Tibial nerve (tissue), 4 donors: ENCODE data around the gene COL1A1. TPM values are rescaled to one million over a fixed set of nuclear protein-coding genes. Genes with fewer than 3 reads are reported as not detected.

Experiments
- DNase-seq, 2 donors: peaks; one replicate each; pipeline ENCODE4 v3.0.0-alpha.2; 2019; ENCODE audit warnings: low spot score in 2 of 2
- H3K27ac ChIP-seq, 4 donors: fragments of 200-600 bp; sonication (generic) in 3 of 4; one replicate each; pipeline ENCODE4 v1.5.1; 2017 to 2019; ENCODE audit warnings: mild to moderate bottlenecking in 1 of 4
- H3K27me3 ChIP-seq, 2 donors: fragments of 200-600 bp; sonication (generic) in 1 of 2; one replicate each; pipeline versions ENCODE4 v1.5.1 to v1.6.0; 2017 to 2019
- H3K36me3 ChIP-seq, 3 donors: fragments of 200-600 bp; sonication (generic); one replicate each; pipeline ENCODE4 v1.5.1; 2018 to 2019
- H3K4me1 ChIP-seq, 4 donors: fragments of 200-600 bp; sonication (generic) in 3 of 4; one replicate each; pipeline ENCODE4 v1.5.1; 2017 to 2019
- H3K4me3 ChIP-seq, 4 donors: fragments of 200-600 bp; sonication (generic) in 3 of 4; one replicate each; pipeline ENCODE4 v1.5.1; 2017 to 2019; ENCODE audit warnings: mild to moderate bottlenecking in 1 of 4, moderate library complexity in 1 of 4
- H3K9me3 ChIP-seq, 4 donors: fragments of 200-600 bp; sonication (generic) in 3 of 4; one replicate each; pipeline ENCODE4 v1.5.1; 2017 to 2019
- EP300 ChIP-seq, 2 donors: sonication (generic); formaldehyde crosslinking; IDR thresholded peaks; one replicate each; pipeline ENCODE4 v1.6.1; 2017; ENCODE audit warnings: antibody characterized with exemption in 2 of 2, mild to moderate bottlenecking in 1 of 2
- POLR2A ChIP-seq, 2 donors: fragments of 450-650 bp; IDR thresholded peaks; one replicate each; pipeline ENCODE4 v1.6.1; 2017; ENCODE audit warnings: antibody characterized with exemption in 2 of 2, mild to moderate bottlenecking in 2 of 2, moderate library complexity in 2 of 2
- WGBS, 2 donors: methylation state at CpG; one replicate each; pipeline ENCODE4 v1.1.5; 2018; 5-methylcytosine and 5-hydroxymethylcytosine counted together
- total RNA-seq, 4 donors: library from RNA; depleted of rRNA; stranded (reverse); fragments of >200 nt; gene quantifications; one replicate each; pipeline ENCODE4 v1.1.0, GENCODE V29; 2016
- TF ChIP-seq, protein P1 (sequence below), 5 experiments: fragments of 200-600 bp in 3 of 5; fragments of 450-650 bp in 2 of 5; sonication (generic) in 3 of 5; IDR thresholded peaks; one replicate each; pipeline ENCODE4 v1.5.1; 2016 to 2019; ENCODE audit warnings: antibody characterized with exemption in 5 of 5, mild to moderate bottlenecking in 3 of 5, moderate library complexity in 2 of 5

COL1A1 gene
- total RNA-seq, 4 donors from 2014 or later, result 31.5 to 185 (median 73.0) TPM

DNA sequence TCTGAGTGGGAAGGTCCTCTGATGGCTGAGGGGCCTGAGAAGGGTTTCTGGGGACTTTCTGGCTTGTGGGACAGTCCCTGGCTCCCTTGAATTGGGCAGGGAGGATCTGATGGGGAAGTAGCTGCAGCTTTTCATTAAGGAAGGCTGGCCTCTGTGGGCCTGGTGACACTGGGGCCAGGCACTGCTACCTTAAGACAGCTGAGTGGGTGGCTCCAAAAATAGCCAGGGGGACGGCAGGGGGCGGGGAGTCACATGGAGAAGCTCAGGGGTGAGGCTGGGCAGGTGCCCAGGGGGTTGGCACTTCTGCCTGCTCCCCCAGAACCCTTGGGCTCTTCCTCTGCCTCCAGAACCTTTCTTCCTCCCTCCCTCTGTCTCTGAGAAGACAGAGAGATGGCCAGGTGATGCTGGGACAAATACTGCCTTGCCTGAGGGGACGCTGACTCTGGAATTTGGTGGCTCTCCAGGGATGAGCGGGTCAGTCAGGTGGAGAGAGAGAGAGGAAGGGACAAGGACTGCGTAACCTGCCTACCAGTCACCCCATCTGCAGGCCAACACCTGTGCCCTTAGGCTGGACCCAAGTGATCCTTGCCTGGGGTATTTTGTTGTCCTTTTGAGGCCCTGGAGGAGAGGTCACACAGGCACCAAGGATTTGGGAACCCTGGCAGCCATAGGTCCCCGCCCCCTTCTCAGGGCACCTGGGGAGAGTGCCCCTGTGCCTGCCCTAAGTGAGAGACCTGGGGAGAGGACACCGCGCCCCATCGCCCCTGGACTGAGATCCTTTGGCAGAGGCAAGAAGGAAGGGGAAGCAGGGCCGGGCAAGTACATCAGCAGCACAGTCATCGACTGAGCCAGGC lies 37.4 kb downstream of the COL1A1 start:
- no peak for TF ChIP-seq POLR2A (IDR thresholded peaks at IDR 0.05)
- TF ChIP-seq, protein P1, sequence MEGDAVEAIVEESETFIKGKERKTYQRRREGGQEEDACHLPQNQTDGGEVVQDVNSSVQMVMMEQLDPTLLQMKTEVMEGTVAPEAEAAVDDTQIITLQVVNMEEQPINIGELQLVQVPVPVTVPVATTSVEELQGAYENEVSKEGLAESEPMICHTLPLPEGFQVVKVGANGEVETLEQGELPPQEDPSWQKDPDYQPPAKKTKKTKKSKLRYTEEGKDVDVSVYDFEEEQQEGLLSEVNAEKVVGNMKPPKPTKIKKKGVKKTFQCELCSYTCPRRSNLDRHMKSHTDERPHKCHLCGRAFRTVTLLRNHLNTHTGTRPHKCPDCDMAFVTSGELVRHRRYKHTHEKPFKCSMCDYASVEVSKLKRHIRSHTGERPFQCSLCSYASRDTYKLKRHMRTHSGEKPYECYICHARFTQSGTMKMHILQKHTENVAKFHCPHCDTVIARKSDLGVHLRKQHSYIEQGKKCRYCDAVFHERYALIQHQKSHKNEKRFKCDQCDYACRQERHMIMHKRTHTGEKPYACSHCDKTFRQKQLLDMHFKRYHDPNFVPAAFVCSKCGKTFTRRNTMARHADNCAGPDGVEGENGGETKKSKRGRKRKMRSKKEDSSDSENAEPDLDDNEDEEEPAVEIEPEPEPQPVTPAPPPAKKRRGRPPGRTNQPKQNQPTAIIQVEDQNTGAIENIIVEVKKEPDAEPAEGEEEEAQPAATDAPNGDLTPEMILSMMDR (IDR thresholded peaks at IDR 0.05), result no peak
- no peak for TF ChIP-seq EP300 (IDR thresholded peaks at IDR 0.05)
- Histone ChIP-seq H3K27ac (no peak overlapping the region), H3K4me3 (no peak overlapping the region), H3K9me3 (no peaks in the 10 kb centered on the region), H3K4me1 (peaks cover 0 to 28% (median 6%) of the 10 kb centered on the region in 4 donors), H3K36me3 (no peaks in the 10 kb centered on the region), H3K27me3 (no peaks in the 10 kb centered on the region)
- 76% methylated on average over 11 of the region's 11 CpGs for WGBS, 2 donors
- no peak for DNase-seq

DNA sequence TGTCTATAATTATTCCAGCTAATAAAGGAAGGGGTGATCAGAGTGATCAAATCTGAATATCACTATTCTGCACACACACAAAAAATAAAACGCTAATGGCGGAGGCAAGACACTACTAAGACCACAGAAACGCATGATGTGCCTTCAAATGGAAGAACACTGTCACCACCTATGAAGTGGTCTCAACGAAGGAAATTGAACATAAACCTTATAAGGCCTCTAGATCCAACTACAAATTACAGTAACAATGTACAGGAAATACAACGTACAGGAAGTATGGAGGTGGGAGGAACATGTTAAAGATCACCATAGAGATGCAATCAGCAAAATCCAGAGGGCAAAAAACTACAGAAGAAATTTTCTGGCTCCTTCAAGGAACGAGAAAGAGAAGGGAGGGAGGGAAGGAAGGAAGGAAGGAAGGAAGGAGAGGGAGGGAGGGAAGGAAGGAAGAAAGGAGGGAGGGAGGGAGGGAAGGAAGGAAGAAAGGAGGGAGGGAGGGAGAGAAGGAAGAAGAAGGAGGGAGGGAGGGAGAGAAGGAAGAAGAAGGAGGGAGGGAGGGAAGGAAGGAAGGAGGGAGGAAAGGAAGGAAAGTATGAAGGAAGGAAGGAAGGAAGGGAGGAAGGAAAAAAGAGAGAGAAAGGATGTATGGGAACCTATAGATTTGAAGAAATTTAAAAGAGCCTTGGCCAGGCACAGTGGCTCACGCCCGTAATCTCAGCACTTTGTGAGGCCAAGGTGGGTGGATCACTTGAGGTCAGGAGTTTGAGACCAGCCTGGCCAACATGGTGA lies 38.8 kb downstream of the COL1A1 start:
- DNase-seq, result no peak
- WGBS, 2 donors, result 67 to 72% methylated on average over 8 of the region's 8 CpGs
- Histone ChIP-seq H3K36me3 (no peaks in the 10 kb centered on the region), H3K4me1 (peaks cover 0 to 25% (median 6%) of the 10 kb centered on the region in 4 donors), H3K27me3 (no peaks in the 10 kb centered on the region), H3K9me3 (no peaks in the 10 kb centered on the region), H3K4me3 (no peak overlapping the region), H3K27ac (no peak overlapping the region)
- TF ChIP-seq, protein P1 (IDR thresholded peaks at IDR 0.05), result no peak
- no peak for TF ChIP-seq POLR2A (IDR thresholded peaks at IDR 0.05)
- no peak for TF ChIP-seq EP300 (IDR thresholded peaks at IDR 0.05)

DNA sequence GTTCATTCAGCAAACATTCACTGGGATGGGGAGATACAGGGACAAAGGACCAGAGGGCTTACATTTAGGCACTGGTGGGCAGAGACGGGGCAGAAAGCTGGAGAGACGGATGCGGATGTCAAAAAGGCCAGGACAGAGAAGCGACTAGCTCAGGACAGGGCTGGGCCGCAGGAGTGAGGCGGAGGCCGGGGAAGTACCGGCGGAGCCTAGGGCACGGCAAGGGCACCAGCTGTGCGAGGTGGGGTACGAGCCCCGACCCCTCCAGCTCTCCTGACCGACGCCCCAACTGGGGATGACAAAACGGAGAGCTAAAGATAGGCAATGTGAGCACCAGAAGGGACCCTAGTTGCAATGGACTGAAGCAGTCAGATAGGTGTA lies 39.5 kb downstream of the COL1A1 start:
- Histone ChIP-seq H3K27me3 (no peaks in the 10 kb centered on the region), H3K4me3 (peak overlapping the region in 3 of 4 donors; percentile 5 to 63 (median 60)), H3K4me1 (peaks cover 0 to 25% (median 6%) of the 10 kb centered on the region in 4 donors), H3K27ac (peak overlapping the region in 3 of 4 donors; percentile 15 to 82 (median 41)), H3K9me3 (no peaks in the 10 kb centered on the region), H3K36me3 (no peaks in the 10 kb centered on the region)
- DNase-seq, result peak in 1 of 2 donors; percentile 12
- TF ChIP-seq EP300 (IDR thresholded peaks at IDR 0.05), result no peak
- no peak for TF ChIP-seq POLR2A (IDR thresholded peaks at IDR 0.05)
- TF ChIP-seq, protein P1 (IDR thresholded peaks at IDR 0.05), result no peak
- 42 to 51% methylated on average over 16 of the region's 16 CpGs for WGBS, 2 donors

DNA sequence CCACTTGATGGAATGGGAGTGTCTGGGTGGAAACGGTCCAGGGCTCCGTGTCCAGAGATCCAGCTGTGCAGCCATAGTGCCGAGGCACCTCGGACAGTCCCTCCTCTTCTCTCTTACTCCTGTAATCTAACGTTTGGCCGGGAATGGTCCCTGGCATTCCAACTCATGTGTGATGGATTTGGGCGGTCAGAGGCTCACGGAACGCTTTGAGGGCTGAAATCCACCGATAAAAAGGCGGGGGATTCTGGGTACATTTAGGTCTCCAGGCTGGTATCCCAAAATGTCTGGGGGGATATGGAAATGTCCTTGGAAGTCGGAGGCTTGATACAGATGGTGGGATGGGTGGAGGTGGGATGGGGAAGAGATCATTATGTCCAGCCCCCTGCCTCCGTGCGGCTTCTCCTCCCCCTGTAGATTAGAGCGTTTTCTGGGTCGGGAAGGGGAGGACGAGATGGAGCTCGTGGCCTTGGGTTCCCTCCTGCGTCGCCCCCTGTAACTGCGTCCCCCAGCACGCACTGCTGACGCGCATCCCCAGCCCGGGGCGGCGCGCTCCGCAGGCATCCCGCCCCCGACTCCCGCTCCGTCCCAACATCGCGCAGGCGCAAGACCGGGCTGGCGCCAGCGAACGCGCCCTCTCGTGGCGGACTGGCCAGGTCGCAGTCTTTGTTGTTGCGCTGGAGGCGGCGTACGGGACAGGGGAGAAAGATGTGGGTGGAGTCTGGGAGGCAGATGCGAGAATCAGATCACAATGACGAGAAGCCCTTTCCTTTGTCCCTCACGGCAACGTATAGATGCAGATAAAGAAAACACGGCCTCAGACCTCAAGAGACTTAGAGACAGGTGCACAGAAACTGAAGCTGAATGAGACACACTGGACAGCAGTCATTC lies 40.2 kb downstream of the COL1A1 start:
- peaks cover 0 to 23% (median 6%) of the 10 kb centered on the region in 4 donors for H3K4me1 ChIP-seq
- H3K4me3 ChIP-seq, result peak overlapping the region; percentile 29 to 63 (median 54)
- H3K9me3 ChIP-seq, result no peaks in the 10 kb centered on the region
- peak; percentile 65 to 87 for TF ChIP-seq EP300 (IDR thresholded peaks at IDR 0.05)
- TF ChIP-seq, protein P1 (IDR thresholded peaks at IDR 0.05), result peak; percentile 96 to 98 (median 98)
- TF ChIP-seq POLR2A (IDR thresholded peaks at IDR 0.05), result peak in 1 of 2 donors; percentile 62
- 1% methylated on average over 30 to 41 of the region's 53 CpGs for WGBS, 2 donors
- no peaks in the 10 kb centered on the region for H3K27me3 ChIP-seq
- peak; percentile 85 to 86 for DNase-seq
- H3K27ac ChIP-seq, result peak overlapping the region; percentile 24 to 82 (median 66)
- H3K36me3 ChIP-seq, result no peaks in the 10 kb centered on the region
